ENCODE measurements around the gene ISCA2.

The ISCA2 gene

GRCh38 chr14:74503291-74503937, 9.8 kb downstream of the ISCA2 start:
- TF ChIP-seq ELF4 (IDR thresholded peaks at IDR 0.05) (no peak), CTBP1 (IDR thresholded peaks at IDR 0.05; ENCODE audit: borderline replicate concordance) (no peak), FOXM1 (IDR thresholded peaks at IDR 0.05; ENCODE audit: borderline replicate concordance) (no peak), FOXA1 (IDR thresholded peaks at IDR 0.05) (no peak), SP1 (IDR thresholded peaks at IDR 0.05) (no peak), LEF1 (IDR thresholded peaks at IDR 0.05; ENCODE audit: borderline replicate concordance) (no peak), FOXK2 (IDR thresholded peaks at IDR 0.05) (no peak), PKNOX1 (IDR thresholded peaks at IDR 0.05) (no peak), ZNF384 (IDR thresholded peaks at IDR 0.05) (no peak), BHLHE40 (IDR thresholded peaks at IDR 0.05; ENCODE audit: borderline replicate concordance) (no peak), HDGF (IDR thresholded peaks at IDR 0.05; ENCODE audit: borderline replicate concordance) (no peak), L3MBTL2 (conservative IDR thresholded peaks at IDR 0.05) (no peak), NFRKB (IDR thresholded peaks at IDR 0.05) (no peak), SUZ12 (IDR thresholded peaks at IDR 0.05) (no peak), TARDBP (IDR thresholded peaks at IDR 0.05) (no peak), ARNT (IDR thresholded peaks at IDR 0.05) (no peak)
- ChIA-PET CTCF (interaction anchor here (1.9 kb wide), 1 partner anchor 10 kb away, joined by 11 read pairs; the partner anchor contains the start of genes ISCA2 and NPC2), POLR2A (interaction anchor here (1.4 to 1.6 kb wide), 2 partner anchors 10 kb away, joined by 5 to 7 read pairs; partner anchors contain the start of genes ISCA2 and NPC2)
- no peak for DNase-seq (ENCODE audit: extremely low spot score)

- ChIA-PET CTCF (no interaction called here), POLR2A (interaction anchor here (1.6 kb wide), 1 partner anchor 11 kb away, joined by 7 read pairs; the partner anchor contains the start of genes ISCA2 and NPC2)
- TF ChIP-seq SP1 (IDR thresholded peaks at IDR 0.05), result no peak
- no peak for TF ChIP-seq FOXK2 (IDR thresholded peaks at IDR 0.05)
- no peak for TF ChIP-seq FOXM1 (IDR thresholded peaks at IDR 0.05; ENCODE audit: borderline replicate concordance)
- TF ChIP-seq CTBP1 (IDR thresholded peaks at IDR 0.05; ENCODE audit: borderline replicate concordance), result no peak
- TF ChIP-seq BHLHE40 (IDR thresholded peaks at IDR 0.05; ENCODE audit: borderline replicate concordance), result no peak
- no peak for TF ChIP-seq TARDBP (IDR thresholded peaks at IDR 0.05)
- TF ChIP-seq FOXA1 (IDR thresholded peaks at IDR 0.05), result no peak
- TF ChIP-seq PKNOX1 (IDR thresholded peaks at IDR 0.05), result no peak
- no peak for TF ChIP-seq ZNF384 (IDR thresholded peaks at IDR 0.05)
- no peak for TF ChIP-seq SUZ12 (IDR thresholded peaks at IDR 0.05)
- no peak for TF ChIP-seq LEF1 (IDR thresholded peaks at IDR 0.05; ENCODE audit: borderline replicate concordance)
- TF ChIP-seq L3MBTL2 (conservative IDR thresholded peaks at IDR 0.05), result no peak
- TF ChIP-seq NFRKB (IDR thresholded peaks at IDR 0.05), result no peak
- TF ChIP-seq HDGF (IDR thresholded peaks at IDR 0.05; ENCODE audit: borderline replicate concordance), result no peak
- no peak for TF ChIP-seq ELF4 (IDR thresholded peaks at IDR 0.05)
- no peak for TF ChIP-seq ARNT (IDR thresholded peaks at IDR 0.05)
- DNase-seq (ENCODE audit: extremely low spot score), result no peak
Observed at GRCh38 chr14:74503938-74504335, 10.4 kb downstream of the ISCA2 start.

- DNase-seq (ENCODE audit: extremely low spot score), result no peak
- ChIA-PET CTCF (no interaction called here), POLR2A (interaction anchor here (1.6 kb wide), 1 partner anchor 11 kb away, joined by 7 read pairs; the partner anchor contains the start of genes ISCA2 and NPC2)
- TF ChIP-seq NFRKB (IDR thresholded peaks at IDR 0.05) (no peak), ELF4 (IDR thresholded peaks at IDR 0.05) (no peak), TARDBP (IDR thresholded peaks at IDR 0.05) (no peak), HDGF (IDR thresholded peaks at IDR 0.05; ENCODE audit: borderline replicate concordance) (no peak), SP1 (IDR thresholded peaks at IDR 0.05) (no peak), FOXK2 (IDR thresholded peaks at IDR 0.05) (no peak), SUZ12 (IDR thresholded peaks at IDR 0.05) (no peak), LEF1 (IDR thresholded peaks at IDR 0.05; ENCODE audit: borderline replicate concordance) (no peak), BHLHE40 (IDR thresholded peaks at IDR 0.05; ENCODE audit: borderline replicate concordance) (no peak), L3MBTL2 (conservative IDR thresholded peaks at IDR 0.05) (no peak), CTBP1 (IDR thresholded peaks at IDR 0.05; ENCODE audit: borderline replicate concordance) (no peak), FOXA1 (IDR thresholded peaks at IDR 0.05) (no peak), PKNOX1 (IDR thresholded peaks at IDR 0.05) (no peak), FOXM1 (IDR thresholded peaks at IDR 0.05; ENCODE audit: borderline replicate concordance) (no peak), ZNF384 (IDR thresholded peaks at IDR 0.05) (no peak), ARNT (IDR thresholded peaks at IDR 0.05) (no peak)
Observed at GRCh38 chr14:74504412-74504811, 10.8 kb downstream of the ISCA2 start.

GRCh38 chr14:74504874-74505720, 11.5 kb downstream of the ISCA2 start:
- TF ChIP-seq L3MBTL2 (conservative IDR thresholded peaks at IDR 0.05) (no peak), SP1 (IDR thresholded peaks at IDR 0.05) (no peak), ARNT (IDR thresholded peaks at IDR 0.05) (no peak), FOXA1 (IDR thresholded peaks at IDR 0.05) (no peak), NFRKB (IDR thresholded peaks at IDR 0.05) (no peak), TARDBP (IDR thresholded peaks at IDR 0.05) (no peak), HDGF (IDR thresholded peaks at IDR 0.05; ENCODE audit: borderline replicate concordance) (no peak), CTBP1 (IDR thresholded peaks at IDR 0.05; ENCODE audit: borderline replicate concordance) (no peak), LEF1 (IDR thresholded peaks at IDR 0.05; ENCODE audit: borderline replicate concordance) (no peak)
- ChIA-PET CTCF (no interaction called here), POLR2A (interaction anchor here (1.6 kb wide), 1 partner anchor 12 kb away, joined by 7 read pairs; the partner anchor contains the start of genes ISCA2 and NPC2)
- DNase-seq (ENCODE audit: extremely low spot score), result no peak

- ChIA-PET CTCF (no interaction called here), POLR2A (no interaction called here)
- no peak for DNase-seq (ENCODE audit: extremely low spot score)
- TF ChIP-seq ELF4 (IDR thresholded peaks at IDR 0.05) (no peak), CTBP1 (IDR thresholded peaks at IDR 0.05; ENCODE audit: borderline replicate concordance) (no peak), LEF1 (IDR thresholded peaks at IDR 0.05; ENCODE audit: borderline replicate concordance) (no peak), FOXM1 (IDR thresholded peaks at IDR 0.05; ENCODE audit: borderline replicate concordance) (no peak), SP1 (IDR thresholded peaks at IDR 0.05) (no peak), BHLHE40 (IDR thresholded peaks at IDR 0.05; ENCODE audit: borderline replicate concordance) (no peak), L3MBTL2 (conservative IDR thresholded peaks at IDR 0.05) (no peak), HDGF (IDR thresholded peaks at IDR 0.05; ENCODE audit: borderline replicate concordance) (no peak), FOXK2 (IDR thresholded peaks at IDR 0.05) (no peak), TARDBP (IDR thresholded peaks at IDR 0.05) (no peak), ZNF384 (IDR thresholded peaks at IDR 0.05) (no peak), SUZ12 (IDR thresholded peaks at IDR 0.05) (no peak), FOXA1 (IDR thresholded peaks at IDR 0.05) (no peak), ARNT (IDR thresholded peaks at IDR 0.05) (no peak), NFRKB (IDR thresholded peaks at IDR 0.05) (no peak), PKNOX1 (IDR thresholded peaks at IDR 0.05) (no peak)
Observed at GRCh38 chr14:74505831-74506230, 12.3 kb downstream of the ISCA2 start.

Measured in HEK293T (cell line).